DMS53 treated with DMSO at 0.1 percent for 48 hours (cell line): ENCODE measurements around the gene ZNF385A.

ENCODE experiments used
- DNase-seq: peaks from one replicate; lab custom pipeline; 2025; ENCODE audit not compliant: unreplicated experiment; lab: John Stamatoyannopoulos, UW

The ZNF385A gene

GRCh38 chr12:54375259-54375579 is 9.3 kb downstream of the ZNF385A start:
- no peak for DNase-seq

DNA sequence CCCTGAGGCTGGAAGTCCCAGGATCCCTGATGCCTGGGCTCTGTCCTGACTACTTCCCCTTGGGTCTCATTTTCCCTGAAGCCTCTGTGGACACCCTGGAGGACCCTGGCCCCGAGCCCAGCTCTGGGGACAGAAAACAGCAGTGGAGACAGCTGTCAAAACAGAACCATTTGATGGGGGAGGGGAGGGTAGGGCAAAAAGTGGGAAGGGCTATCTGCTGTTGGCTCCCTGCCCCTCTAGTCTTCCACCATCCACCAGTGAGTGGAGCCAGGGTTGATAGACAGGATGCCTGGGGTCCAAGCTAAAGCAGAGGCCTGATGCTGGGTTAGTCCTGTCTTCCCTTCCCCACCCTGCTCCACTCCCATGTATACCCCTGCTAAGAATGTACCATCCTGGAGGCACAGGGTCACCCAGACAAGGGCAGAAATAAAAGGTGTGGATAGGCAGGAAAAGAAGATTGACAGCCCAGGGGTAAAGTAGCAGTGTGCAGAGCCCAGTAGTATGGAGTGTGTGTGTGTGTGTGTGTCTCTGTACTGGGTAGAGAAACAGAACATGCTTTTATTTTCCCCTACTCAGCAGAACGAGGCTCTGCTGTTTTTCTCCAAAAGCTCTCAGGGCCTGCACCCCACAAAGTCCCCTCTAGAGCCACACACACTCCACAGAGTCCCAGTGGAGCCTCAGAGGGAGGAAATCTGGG is 9.8 kb downstream of the ZNF385A start:
- peak; percentile 40 for DNase-seq

- no peak for DNase-seq
Measured at GRCh38 chr12:54373649-54374561, 10.6 kb downstream of the ZNF385A start.

GRCh38 chr12:54372113-54372806 is 12.3 kb downstream of the ZNF385A start:
- no peak for DNase-seq

DNA sequence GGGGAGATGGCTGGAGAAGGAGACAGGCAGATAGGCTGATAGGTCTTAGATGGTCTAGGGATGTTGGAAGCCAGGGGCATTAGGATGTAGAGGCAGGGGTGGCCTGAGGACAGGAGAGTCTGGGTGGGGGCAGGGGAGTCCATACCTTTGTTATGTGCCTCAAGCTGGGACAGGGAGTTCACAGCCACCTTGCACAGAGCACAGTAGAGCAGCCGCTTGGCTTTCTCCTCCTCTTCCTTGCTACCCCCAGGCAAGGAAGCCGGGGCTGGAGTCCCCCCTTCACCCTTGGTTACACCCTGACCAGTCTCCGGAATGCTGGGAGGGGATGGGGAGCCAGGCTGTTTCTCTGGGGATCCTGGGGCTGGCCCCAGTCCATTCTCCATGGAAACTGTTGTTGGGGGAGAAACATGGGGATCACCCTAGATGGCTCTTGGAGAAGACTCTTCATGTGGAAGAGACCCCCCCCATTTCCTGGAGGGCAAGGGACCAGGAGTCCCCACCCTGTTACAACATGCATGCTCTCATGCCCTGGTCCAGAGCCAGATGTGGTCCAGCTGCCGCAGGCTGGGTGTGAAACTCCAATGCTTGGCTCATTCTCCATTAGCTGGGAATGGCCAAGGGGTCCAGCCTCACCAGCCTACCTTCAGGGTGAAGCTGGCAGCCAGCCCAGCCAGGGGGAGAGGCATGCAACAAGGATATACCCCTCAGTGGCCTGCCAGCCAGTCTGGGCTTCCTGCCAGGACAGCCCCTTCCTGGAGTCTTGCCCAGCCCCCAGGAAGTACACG is 13.0 kb downstream of the ZNF385A start:
- no peak for DNase-seq

- DNase-seq, result peak; percentile 69
Measured at GRCh38 chr12:54370171-54370730, 14.3 kb downstream of the ZNF385A start.

- DNase-seq, result no peak
Measured at GRCh38 chr12:54369597-54370131, 14.9 kb downstream of the ZNF385A start.

GRCh38 chr12:54368709-54369596 is 15.6 kb downstream of the ZNF385A start:
- peak; percentile 83 for DNase-seq

- no peak for DNase-seq
Measured at GRCh38 chr12:54368025-54368708, 16.4 kb downstream of the ZNF385A start.

DNA sequence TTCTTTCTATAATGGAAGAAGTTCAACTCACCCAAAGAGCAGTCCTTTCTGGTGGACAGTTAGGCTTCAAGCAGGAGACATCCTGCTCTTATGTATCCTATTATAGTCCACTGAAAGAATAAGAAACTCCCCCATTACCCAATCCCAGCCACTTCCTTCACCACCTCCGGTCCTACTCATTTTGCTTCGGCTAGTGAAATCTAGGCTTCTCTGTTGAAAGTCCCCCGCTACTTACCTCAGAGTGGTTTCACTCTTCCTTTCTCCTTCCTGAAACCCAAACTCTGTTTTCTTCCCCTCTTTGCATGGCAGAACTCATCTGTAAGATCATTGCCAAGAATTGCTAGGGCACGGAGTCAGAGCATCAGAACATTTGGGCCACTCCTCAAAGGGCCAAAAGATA is 20.1 kb downstream of the ZNF385A start, which contains the start of gene GPR84:
Gene GPR84 (minus strand): TSS at position 74 of the 400 bp plus-strand sequence. CDS start 635 bp downstream, outside the sequence.
- DNase-seq, result no peak

- no peak for DNase-seq
Measured at GRCh38 chr12:54363618-54364017, 20.9 kb downstream of the ZNF385A start.

DNA sequence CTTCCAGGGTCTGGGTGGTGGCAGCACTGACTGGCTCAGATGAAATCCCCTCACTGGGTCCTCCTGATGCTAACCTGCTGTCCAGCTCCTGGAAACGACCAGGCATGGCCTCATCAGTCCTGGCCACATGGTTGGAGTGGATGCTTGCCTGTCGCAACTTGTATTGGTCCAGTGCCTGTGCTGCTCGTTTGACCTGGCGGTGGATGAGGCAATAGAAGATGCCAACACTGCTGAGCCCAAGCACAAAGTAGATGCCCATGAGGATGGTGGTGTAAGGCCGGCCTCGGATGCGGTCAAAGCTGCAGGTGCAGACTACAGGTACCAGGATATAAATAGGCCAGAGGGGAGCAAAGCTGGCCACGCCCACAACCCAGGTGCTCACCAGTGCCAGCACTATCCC is 21.5 kb downstream of the ZNF385A start:
- DNase-seq, result no peak

DNA sequence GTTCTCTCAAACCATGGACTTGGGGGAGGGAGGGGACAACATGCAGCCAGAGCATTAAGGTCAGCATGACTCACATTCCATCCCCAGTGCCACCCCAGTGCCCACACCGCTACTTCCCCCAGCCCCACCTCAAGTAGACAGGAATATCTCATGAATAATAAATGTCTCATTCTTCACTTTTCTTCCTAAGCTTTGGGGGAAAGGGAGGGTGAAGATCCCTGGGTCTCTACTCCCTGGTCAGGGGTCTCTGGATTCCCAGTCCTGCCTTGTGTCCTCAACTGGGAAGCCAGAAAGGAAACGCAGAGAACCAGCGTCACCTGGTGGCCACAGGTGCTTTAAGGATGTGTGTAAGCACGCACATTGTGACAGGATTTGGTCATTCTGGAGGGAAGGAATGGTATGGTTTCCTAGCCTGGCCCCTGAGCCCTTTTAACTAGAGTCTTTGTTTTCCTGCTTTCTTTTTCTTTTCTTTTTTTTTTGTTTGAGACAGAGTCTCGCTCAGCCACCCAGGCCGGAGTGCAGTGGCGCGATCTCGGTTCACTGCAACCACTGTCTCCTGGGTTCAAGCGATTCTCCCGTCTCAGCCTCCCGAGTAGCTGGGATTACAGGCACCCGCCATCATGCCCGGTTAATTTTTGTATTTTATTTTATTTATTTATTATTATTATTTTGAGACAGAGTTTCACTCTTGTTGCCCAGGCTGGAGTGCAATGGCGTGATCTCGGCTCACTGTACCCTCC is 23.6 kb downstream of the ZNF385A start:
- DNase-seq, result peak; percentile 83

GRCh38 chr12:54359762-54360351 is 24.7 kb downstream of the ZNF385A start:
- DNase-seq, result no peak

DNA sequence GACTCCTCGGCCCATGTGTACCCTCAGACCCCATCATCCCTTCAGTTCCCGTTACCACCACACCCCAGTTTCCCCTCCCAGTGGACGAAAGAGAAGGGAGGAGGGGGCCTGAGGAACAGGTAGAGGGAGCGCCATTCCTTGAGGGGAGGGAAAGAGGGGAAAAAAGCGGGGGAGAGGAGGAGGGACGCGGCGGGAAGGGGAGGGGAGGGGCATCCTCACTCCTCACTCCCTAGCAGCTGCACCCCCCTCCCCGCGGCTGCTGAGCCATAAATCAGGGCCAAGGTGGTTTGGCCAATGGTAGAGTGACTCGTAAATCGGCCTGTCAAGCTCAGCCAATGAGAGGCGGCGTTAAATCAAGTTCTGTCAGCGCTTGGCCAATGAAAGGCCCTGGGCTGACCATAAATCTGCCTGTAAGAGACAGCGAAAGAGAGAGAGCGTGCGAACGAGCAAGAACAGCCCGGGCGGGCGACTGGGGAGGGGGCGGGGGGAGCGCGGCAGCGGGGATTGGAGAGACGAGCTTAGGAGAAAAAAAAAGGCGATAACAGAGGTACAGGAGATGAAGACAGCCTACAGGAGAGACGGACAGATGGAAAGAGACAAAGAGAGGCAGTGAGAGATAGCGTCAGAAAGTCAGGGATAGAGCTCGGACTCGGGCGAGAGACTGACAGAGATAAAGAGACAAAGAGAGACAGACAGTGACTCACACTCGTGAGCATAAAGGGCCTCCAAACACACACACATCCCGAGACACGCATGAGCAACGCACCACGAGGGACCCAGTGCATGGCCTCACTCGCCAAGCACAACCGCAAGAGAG is 25.4 kb downstream of the ZNF385A start:
- peak; percentile 99 for DNase-seq

DNA sequence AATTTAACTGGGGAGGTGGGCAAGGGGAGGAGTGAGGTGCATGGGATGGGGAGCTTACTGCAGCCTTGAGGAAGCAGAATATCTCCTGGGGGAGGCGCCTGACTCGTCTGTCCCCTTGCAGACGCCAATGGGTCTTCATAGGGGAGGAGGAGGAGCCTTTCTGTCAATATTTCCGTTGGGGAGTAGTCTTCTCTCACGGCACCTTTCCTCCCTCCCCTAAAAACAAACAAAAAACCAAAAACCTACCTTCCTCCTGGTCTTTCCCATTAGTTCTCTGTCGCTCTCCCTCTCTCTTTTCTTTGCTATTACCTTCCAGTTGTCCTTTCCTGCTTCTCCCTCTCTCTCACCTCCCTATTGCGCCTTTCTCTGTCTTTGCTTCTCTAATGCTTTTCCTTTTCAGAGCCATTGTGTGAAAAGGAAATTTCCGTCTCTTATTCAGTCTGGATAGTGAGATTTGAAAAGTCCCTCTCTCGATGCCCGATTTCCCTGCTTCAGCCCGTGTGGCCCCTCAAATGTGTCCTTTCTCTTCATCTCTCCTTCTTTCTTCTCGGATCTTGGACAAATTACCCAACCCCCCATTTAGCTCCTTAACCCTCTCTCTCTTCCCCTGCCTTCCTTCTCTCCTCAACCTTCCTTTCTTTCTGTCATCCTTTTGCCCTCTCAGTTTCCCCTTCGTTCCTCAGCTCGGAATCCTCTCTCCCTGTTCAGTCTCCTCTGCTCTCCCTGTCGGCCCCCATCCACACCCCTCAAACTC is 26.2 kb downstream of the ZNF385A start:
- peak; percentile 44 for DNase-seq
